HG02885 (cell line): ENCODE measurements around the gene NSD2.
"Not testable (repeated sequence)": the region's sequence is repeated elsewhere in the genome, so short reads cannot be mapped to it uniquely, and the experiment has no call there.

Experiments used
- ATAC-seq: cut with Tn5 transposase; IDR thresholded peaks from one replicate; pipeline ENCODE4 v1.9.1; 2021; ENCODE audit warnings: mild to moderate bottlenecking; ENCODE audit not compliant: unreplicated experiment, poor library complexity

The NSD2 gene

GRCh38 chr4:2024683-2025082 is 153.5 kb downstream of the NSD2 start:
- ATAC-seq, result no peak

GRCh38 chr4:2025817-2026216 is 154.6 kb downstream of the NSD2 start:
- ATAC-seq, result no peak

- ATAC-seq, result not testable (repeated sequence)
Observed at GRCh38 chr4:2027120-2027519, 155.9 kb downstream of the NSD2 start.

- ATAC-seq, result not testable (repeated sequence)
Observed at GRCh38 chr4:2031161-2031560, 160.0 kb downstream of the NSD2 start.
